Astrocyte (in vitro differentiated cells and primary cell): Measurements from ENCODE around the gene BCL3. TPM values are rescaled to one million over a fixed set of nuclear protein-coding genes. Genes with fewer than 3 reads are reported as not detected.
A peak's percentile ranks its signal among the peaks of the same experiment; 100 is the strongest.

ENCODE experiments used
- DNase-seq: peaks from one replicate; pipeline ENCODE4 v3.0.0-alpha.2; 2010; ENCODE audit warnings: low read depth
- FAIRE-seq: peaks from 2 replicates; lab custom pipeline; 2011; peaks lifted over from hg19 to GRCh38; lab: Jason Lieb, UNC
- H2AFZ ChIP-seq: 2 replicates; pipeline ENCODE4 v1.6.0; 2012; ENCODE audit warnings: low read depth, low read length, inconsistent platforms
- H3K27ac ChIP-seq: 2 replicates; pipeline ENCODE4 v1.5.1; 2011; ENCODE audit warnings: low read depth, low read length, inconsistent platforms
- H3K27me3 ChIP-seq: 2 replicates; pipeline ENCODE4 v1.6.0; 2011; ENCODE audit warnings: low read length, inconsistent platforms; ENCODE audit not compliant: insufficient read depth
- H3K36me3 ChIP-seq: 2 replicates; pipeline ENCODE4 v1.5.1; 2011; ENCODE audit warnings: low read length, inconsistent platforms; ENCODE audit not compliant: insufficient read depth
- H3K4me1 ChIP-seq: 2 replicates; pipeline ENCODE4 v1.5.1; 2011; ENCODE audit warnings: low read length, inconsistent platforms; ENCODE audit not compliant: insufficient read depth
- H3K4me2 ChIP-seq: 2 replicates; pipeline ENCODE4 v1.6.0; 2012; ENCODE audit warnings: low read length, inconsistent platforms
- H3K4me3 ChIP-seq: 2 replicates; pipeline ENCODE4 v1.5.1; 2011; ENCODE audit warnings: low read depth, mild to moderate bottlenecking, low read length, inconsistent platforms; ENCODE audit not compliant: insufficient read depth
- H3K79me2 ChIP-seq: 2 replicates; pipeline ENCODE4 v1.6.0; 2012; ENCODE audit warnings: mild to moderate bottlenecking, low read length, inconsistent platforms; ENCODE audit not compliant: insufficient read depth
- H3K9ac ChIP-seq: 2 replicates; pipeline ENCODE4 v1.6.0; 2012; ENCODE audit warnings: mild to moderate bottlenecking, low read length, inconsistent platforms
- H3K9me3 ChIP-seq: 2 replicates; pipeline ENCODE4 v1.5.1; 2012; ENCODE audit warnings: low read depth, mild to moderate bottlenecking, low read length, inconsistent platforms; ENCODE audit not compliant: insufficient read depth
- H4K20me1 ChIP-seq: 2 replicates; pipeline ENCODE4 v1.6.0; 2012; ENCODE audit warnings: low read length, inconsistent platforms; ENCODE audit not compliant: insufficient read depth
- H3K27ac Mint-ChIP-seq: one replicate; pipeline ENCODE4 v1.8.0; 2021; ENCODE audit warnings: mild to moderate bottlenecking, mixed read lengths; ENCODE audit not compliant: unreplicated experiment
- H3K27me3 Mint-ChIP-seq: one replicate; pipeline ENCODE4 v1.8.0; 2021; ENCODE audit warnings: low read depth, mixed read lengths; ENCODE audit not compliant: unreplicated experiment
- H3K36me3 Mint-ChIP-seq: one replicate; pipeline ENCODE4 v1.8.0; 2021; ENCODE audit warnings: low read depth, mixed read lengths; ENCODE audit not compliant: unreplicated experiment
- H3K4me1 Mint-ChIP-seq: one replicate; pipeline ENCODE4 v1.8.0; 2021; ENCODE audit warnings: low read depth, mixed read lengths; ENCODE audit not compliant: unreplicated experiment
- H3K4me3 Mint-ChIP-seq: one replicate; pipeline ENCODE4 v1.8.0; 2021; ENCODE audit warnings: mild to moderate bottlenecking, moderate library complexity, mixed read lengths; ENCODE audit not compliant: unreplicated experiment
- H3K9me3 Mint-ChIP-seq: one replicate; pipeline ENCODE4 v1.8.0; 2021; ENCODE audit warnings: mild to moderate bottlenecking, mixed read lengths; ENCODE audit not compliant: unreplicated experiment
- EZH2 ChIP-seq: IDR thresholded peaks from 2 replicates; pipeline ENCODE4 v1.6.1; 2012; ENCODE audit warnings: mild to moderate bottlenecking, low read length, inconsistent platforms; ENCODE audit not compliant: insufficient read depth
- total RNA-seq: library from RNA; stranded (reverse); gene quantifications from 2 replicates; pipeline ENCODE4 v1.2.1, GENCODE V29; 2021
- TF ChIP-seq, protein P1 (sequence below): IDR thresholded peaks from 2 replicates; pipeline ENCODE4 v1.5.1; 2011; ENCODE audit warnings: low read depth, mild to moderate bottlenecking, inconsistent platforms, low read length, moderate library complexity; ENCODE audit not compliant: insufficient read depth

BCL3 gene
- total RNA-seq, 1 donor from 2014 or later = 17.3 TPM

DNA sequence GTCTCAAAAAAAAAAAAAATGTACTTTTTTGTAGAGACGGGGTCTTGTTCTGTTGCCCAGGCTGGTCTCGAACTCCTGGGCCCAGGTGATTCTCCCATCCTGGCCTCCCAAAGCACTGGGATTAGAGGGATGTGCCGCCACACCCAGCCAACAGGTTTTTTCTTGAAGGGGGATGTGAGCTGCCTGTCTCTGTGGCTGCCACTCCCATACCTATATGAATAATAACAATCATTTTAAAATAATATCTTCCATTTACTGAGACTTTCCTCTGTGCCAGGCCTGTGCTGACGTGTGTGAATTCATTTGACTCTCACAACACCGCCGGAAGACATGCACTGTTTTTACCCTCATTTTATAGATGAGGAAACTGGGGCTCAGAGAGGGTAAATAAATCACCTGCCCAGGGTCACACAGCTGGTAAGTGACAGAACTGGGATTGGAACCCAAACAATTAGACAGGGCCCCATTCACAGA, 7.2 kb upstream of the BCL3 start:
- no peak overlapping the region for H3K4me2 ChIP-seq
- H3K4me3 ChIP-seq = no peak overlapping the region
- FAIRE-seq (no peak), DNase-seq (no peak)
- TF ChIP-seq EZH2 = no peak
- TF ChIP-seq, protein P1, sequence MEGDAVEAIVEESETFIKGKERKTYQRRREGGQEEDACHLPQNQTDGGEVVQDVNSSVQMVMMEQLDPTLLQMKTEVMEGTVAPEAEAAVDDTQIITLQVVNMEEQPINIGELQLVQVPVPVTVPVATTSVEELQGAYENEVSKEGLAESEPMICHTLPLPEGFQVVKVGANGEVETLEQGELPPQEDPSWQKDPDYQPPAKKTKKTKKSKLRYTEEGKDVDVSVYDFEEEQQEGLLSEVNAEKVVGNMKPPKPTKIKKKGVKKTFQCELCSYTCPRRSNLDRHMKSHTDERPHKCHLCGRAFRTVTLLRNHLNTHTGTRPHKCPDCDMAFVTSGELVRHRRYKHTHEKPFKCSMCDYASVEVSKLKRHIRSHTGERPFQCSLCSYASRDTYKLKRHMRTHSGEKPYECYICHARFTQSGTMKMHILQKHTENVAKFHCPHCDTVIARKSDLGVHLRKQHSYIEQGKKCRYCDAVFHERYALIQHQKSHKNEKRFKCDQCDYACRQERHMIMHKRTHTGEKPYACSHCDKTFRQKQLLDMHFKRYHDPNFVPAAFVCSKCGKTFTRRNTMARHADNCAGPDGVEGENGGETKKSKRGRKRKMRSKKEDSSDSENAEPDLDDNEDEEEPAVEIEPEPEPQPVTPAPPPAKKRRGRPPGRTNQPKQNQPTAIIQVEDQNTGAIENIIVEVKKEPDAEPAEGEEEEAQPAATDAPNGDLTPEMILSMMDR = no peak
- H3K36me3 Mint-ChIP-seq = no peaks in the 10 kb centered on the region
- H2AFZ ChIP-seq = no peak overlapping the region
- H3K27me3 ChIP-seq = no peaks in the 10 kb centered on the region
- no peak overlapping the region for H3K4me3 Mint-ChIP-seq
- no peaks in the 10 kb centered on the region for H3K9me3 ChIP-seq
- peaks cover 12% of the 10 kb centered on the region for H3K4me1 Mint-ChIP-seq
- peak overlapping the region; percentile 66 for H3K27ac Mint-ChIP-seq
- peak overlapping the region; percentile 51 for H3K9ac ChIP-seq
- H3K4me1 ChIP-seq = peaks cover 41% of the 10 kb centered on the region
- peak overlapping the region; percentile 83 for H3K27ac ChIP-seq
- H3K9me3 Mint-ChIP-seq = no peaks in the 10 kb centered on the region
- no peaks in the 10 kb centered on the region for H3K79me2 ChIP-seq
- no peaks in the 10 kb centered on the region for H4K20me1 ChIP-seq
- H3K27me3 Mint-ChIP-seq = peaks cover 2% of the 10 kb centered on the region
- H3K36me3 ChIP-seq = no peaks in the 10 kb centered on the region

DNA sequence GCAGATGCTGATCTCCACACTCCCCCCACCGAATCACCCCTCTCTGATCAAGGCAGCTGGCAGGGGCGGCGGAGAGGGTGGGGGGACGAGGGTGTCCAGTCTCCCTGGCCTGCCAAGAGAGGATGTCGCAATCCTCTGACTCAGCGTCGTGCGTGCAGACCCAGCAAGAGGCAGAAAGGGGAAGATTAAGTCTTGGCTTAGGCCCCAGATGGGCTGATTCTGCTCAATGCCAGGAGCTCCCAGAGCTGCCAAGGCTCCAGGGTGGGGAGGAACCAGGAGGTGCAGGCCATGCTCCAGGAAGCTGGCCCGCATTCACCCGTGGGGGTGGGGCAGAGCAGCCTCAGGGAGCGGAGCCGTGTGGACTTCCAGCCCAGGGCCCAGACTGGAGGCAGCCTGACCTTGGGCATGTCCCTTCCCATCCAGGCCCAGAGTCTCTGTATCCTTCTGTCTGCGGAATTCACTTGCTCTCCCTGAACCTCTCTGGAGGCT, 6.6 kb upstream of the BCL3 start:
- H3K36me3 Mint-ChIP-seq = peaks cover 1% of the 10 kb centered on the region
- H3K27me3 ChIP-seq = no peaks in the 10 kb centered on the region
- no peak for FAIRE-seq
- peak overlapping the region; percentile 39 for H2AFZ ChIP-seq
- H3K9me3 ChIP-seq = no peaks in the 10 kb centered on the region
- TF ChIP-seq, protein P1 = no peak
- no peak for TF ChIP-seq EZH2
- H4K20me1 ChIP-seq = no peaks in the 10 kb centered on the region
- H3K27me3 Mint-ChIP-seq = peaks cover 4% of the 10 kb centered on the region
- no peaks in the 10 kb centered on the region for H3K9me3 Mint-ChIP-seq
- peak overlapping the region; percentile 87 for H3K27ac ChIP-seq
- peak overlapping the region; percentile 69 for H3K27ac Mint-ChIP-seq
- DNase-seq = peak; percentile 100
- H3K4me3 Mint-ChIP-seq = no peak overlapping the region
- H3K79me2 ChIP-seq = no peaks in the 10 kb centered on the region
- H3K4me1 Mint-ChIP-seq = peaks cover 13% of the 10 kb centered on the region
- no peaks in the 10 kb centered on the region for H3K36me3 ChIP-seq
- H3K9ac ChIP-seq = peak overlapping the region; percentile 75
- H3K4me3 ChIP-seq = no peak overlapping the region
- peak overlapping the region; percentile 75 for H3K4me2 ChIP-seq
- peaks cover 41% of the 10 kb centered on the region for H3K4me1 ChIP-seq

- no peaks in the 10 kb centered on the region for H3K79me2 ChIP-seq
- H3K9ac ChIP-seq = peak overlapping the region; percentile 75
- H3K9me3 ChIP-seq = no peaks in the 10 kb centered on the region
- FAIRE-seq (no peak), DNase-seq (no peak)
- peak overlapping the region; percentile 69 for H3K27ac Mint-ChIP-seq
- H3K4me1 Mint-ChIP-seq = peaks cover 13% of the 10 kb centered on the region
- peak overlapping the region; percentile 75 for H3K4me2 ChIP-seq
- H3K27me3 ChIP-seq = no peaks in the 10 kb centered on the region
- peaks cover 1% of the 10 kb centered on the region for H3K36me3 Mint-ChIP-seq
- H3K27me3 Mint-ChIP-seq = peaks cover 4% of the 10 kb centered on the region
- H3K27ac ChIP-seq = peak overlapping the region; percentile 87
- TF ChIP-seq EZH2 = no peak
- TF ChIP-seq, protein P1 = no peak
- H4K20me1 ChIP-seq = no peaks in the 10 kb centered on the region
- H3K4me1 ChIP-seq = peaks cover 38% of the 10 kb centered on the region
- H2AFZ ChIP-seq = peak overlapping the region; percentile 39
- H3K9me3 Mint-ChIP-seq = no peaks in the 10 kb centered on the region
- H3K4me3 ChIP-seq = peak overlapping the region; percentile 10
- H3K36me3 ChIP-seq = no peaks in the 10 kb centered on the region
- no peak overlapping the region for H3K4me3 Mint-ChIP-seq
Measured at GRCh38 chr19:44742330-44743061, 6.0 kb upstream of the BCL3 start.
